Testis (tissue), 3 donors: ENCODE results near the gene TIMMDC1. TPM values are rescaled to one million over a fixed set of nuclear protein-coding genes. Genes with fewer than 3 reads are reported as not detected.
"Not testable (repeated sequence)": the region's sequence is repeated elsewhere in the genome, so short reads cannot be mapped to it uniquely, and the experiment has no call there.

Experiments
- DNase-seq: peaks from one replicate; pipeline ENCODE4 v3.0.0-alpha.2; 2019
- H3K27ac ChIP-seq, 2 donors: fragments of 200-600 bp; sonication (generic); one replicate each; pipeline ENCODE4 v1.5.1; 2019
- H3K27me3 ChIP-seq: fragments of 200-600 bp; sonication (generic); one replicate; pipeline ENCODE4 v1.5.1; 2019
- H3K36me3 ChIP-seq: fragments of 200-600 bp; sonication (generic); one replicate; pipeline ENCODE4 v1.5.1; 2017; ENCODE audit warnings: low read depth; ENCODE audit errors: missing control alignments
- H3K4me1 ChIP-seq: fragments of 200-600 bp; sonication (generic); one replicate; pipeline ENCODE4 v1.5.1; 2019
- H3K4me3 ChIP-seq, 2 donors: fragments of 200-600 bp; sonication (generic); one replicate each; pipeline ENCODE4 v1.5.1; 2017 to 2019
- H3K9me3 ChIP-seq: fragments of 200-600 bp; sonication (generic); one replicate; pipeline ENCODE4 v1.5.1; 2017
- POLR2A ChIP-seq: fragments of 450-650 bp; IDR thresholded peaks from one replicate; pipeline ENCODE4 v1.6.1; 2017; ENCODE audit warnings: antibody characterized with exemption, mild to moderate bottlenecking, moderate library complexity
- WGBS, 2 donors: methylation state at CpG; one replicate each; pipeline ENCODE4 v1.1.5; 2018; 5-methylcytosine and 5-hydroxymethylcytosine counted together
- intact Hi-C: fragments of 100-400 bp; cut with DNase I; formaldehyde crosslinking; loops from one replicate; pipeline ENCODE4 v1.15.1; 2023; ENCODE audit warnings: low total_unique reads
- polyA plus RNA-seq: library from polyadenylated mRNA; stranded (reverse); fragments of 350-450 nt; fragmentation: Illumina TruSeq; extraction: RNeasy Lipid Tissue Mini Kit (QIAGEN cat#74804); gene quantifications from one replicate; pipeline ENCODE4 v1.2.3, GENCODE V29; 2014; ENCODE audit warnings: low read depth, low replicate concordance; ENCODE audit not compliant: insufficient read depth
- total RNA-seq, 2 donors: library from RNA; depleted of rRNA; stranded (reverse); fragments of >200 nt; gene quantifications; one replicate each; pipeline ENCODE4 v1.2.3, GENCODE V29; 2016
- TF ChIP-seq, protein P1 (sequence below), 3 experiments: fragments of 450-650 bp in 2 of 3; fragments of 200-600 bp in 1 of 3; sonication (generic) in 1 of 3; IDR thresholded peaks; one replicate each; pipeline ENCODE4 v1.5.1; 2016 to 2019; ENCODE audit warnings: antibody characterized with exemption in 3 of 3, mild to moderate bottlenecking in 2 of 3, moderate library complexity in 1 of 3

Gene TIMMDC1
- total and polyA plus RNA-seq, 3 donors from 2014 or later: 70.9 to 109 (median 81.4) TPM

DNA sequence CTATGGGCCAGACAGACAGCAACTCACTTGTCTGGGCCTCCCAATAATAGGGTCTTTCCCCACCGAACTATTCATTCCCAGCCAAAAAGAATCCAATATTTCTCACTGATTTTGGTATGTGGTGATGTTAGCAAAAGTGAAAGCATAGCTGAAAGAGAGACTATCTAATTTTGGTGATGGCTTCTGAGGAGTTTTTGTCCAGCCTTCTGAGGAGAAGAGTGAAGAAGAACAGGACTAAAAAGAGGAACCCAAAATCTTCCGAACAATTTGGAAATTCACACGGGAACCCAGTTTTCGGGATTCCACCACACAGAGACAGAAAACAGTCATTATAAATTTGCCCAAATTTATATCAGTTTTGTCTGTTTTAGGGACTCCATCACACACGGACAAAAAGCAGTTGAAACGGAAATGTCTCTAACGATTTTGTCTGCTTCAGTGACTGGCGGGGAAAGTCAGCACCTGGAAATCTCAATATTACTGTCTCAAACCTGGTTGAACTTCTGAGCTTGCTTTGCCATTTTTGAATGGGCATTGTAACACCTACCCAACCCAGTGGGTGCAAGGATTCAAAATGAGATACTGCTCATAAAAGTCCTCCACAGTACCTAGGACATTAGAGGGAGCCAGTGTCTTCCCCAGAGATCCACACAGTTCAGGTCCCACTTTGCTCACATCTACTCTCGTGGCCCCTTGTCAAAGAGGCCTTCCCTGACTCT lies 52.0 kb downstream of the TIMMDC1 start:
- TF ChIP-seq POLR2A: no peak
- TF ChIP-seq, protein P1, sequence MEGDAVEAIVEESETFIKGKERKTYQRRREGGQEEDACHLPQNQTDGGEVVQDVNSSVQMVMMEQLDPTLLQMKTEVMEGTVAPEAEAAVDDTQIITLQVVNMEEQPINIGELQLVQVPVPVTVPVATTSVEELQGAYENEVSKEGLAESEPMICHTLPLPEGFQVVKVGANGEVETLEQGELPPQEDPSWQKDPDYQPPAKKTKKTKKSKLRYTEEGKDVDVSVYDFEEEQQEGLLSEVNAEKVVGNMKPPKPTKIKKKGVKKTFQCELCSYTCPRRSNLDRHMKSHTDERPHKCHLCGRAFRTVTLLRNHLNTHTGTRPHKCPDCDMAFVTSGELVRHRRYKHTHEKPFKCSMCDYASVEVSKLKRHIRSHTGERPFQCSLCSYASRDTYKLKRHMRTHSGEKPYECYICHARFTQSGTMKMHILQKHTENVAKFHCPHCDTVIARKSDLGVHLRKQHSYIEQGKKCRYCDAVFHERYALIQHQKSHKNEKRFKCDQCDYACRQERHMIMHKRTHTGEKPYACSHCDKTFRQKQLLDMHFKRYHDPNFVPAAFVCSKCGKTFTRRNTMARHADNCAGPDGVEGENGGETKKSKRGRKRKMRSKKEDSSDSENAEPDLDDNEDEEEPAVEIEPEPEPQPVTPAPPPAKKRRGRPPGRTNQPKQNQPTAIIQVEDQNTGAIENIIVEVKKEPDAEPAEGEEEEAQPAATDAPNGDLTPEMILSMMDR (IDR thresholded peaks at IDR 0.05): no peak
- Histone ChIP-seq H3K9me3 (no peaks in the 10 kb centered on the region), H3K4me3 (no peak overlapping the region), H3K27ac (no peak overlapping the region), H3K27me3 (no peaks in the 10 kb centered on the region), H3K4me1 (no peaks in the 10 kb centered on the region), H3K36me3 (no peaks in the 10 kb centered on the region)
- intact Hi-C loops: no loop called here
- no peak for DNase-seq
- WGBS, 2 donors: 92 to 95% methylated on average over 9 of the region's 9 CpGs

DNA sequence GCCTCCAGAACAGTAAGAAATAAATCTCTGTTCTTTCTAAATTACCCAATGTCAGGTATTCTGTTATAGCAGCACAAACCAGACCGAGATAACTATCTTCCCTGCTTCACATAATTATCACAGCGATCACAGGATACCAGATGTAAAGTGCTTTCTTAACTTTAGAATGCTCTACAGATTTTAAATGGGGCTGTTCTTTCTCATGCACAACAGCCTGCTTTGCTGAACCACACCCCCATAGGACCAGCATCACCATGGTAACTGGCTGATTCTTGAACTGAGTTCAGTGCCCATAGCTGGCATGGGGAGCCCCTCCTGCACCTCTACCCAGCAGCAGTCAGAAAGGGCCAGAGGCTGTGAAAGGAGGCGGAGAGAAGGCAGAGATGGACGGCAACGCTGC lies 53.3 kb downstream of the TIMMDC1 start:
- WGBS, 2 donors: 63 to 68% methylated on average over 5 of the region's 5 CpGs
- no peaks in the 10 kb centered on the region for H3K9me3 ChIP-seq
- intact Hi-C loops: no loop called here
- no peaks in the 10 kb centered on the region for H3K27me3 ChIP-seq
- DNase-seq: no peak
- H3K36me3 ChIP-seq: no peaks in the 10 kb centered on the region
- H3K4me1 ChIP-seq: no peaks in the 10 kb centered on the region
- no peak overlapping the region for H3K27ac ChIP-seq
- TF ChIP-seq, protein P1 (IDR thresholded peaks at IDR 0.05): no peak
- TF ChIP-seq POLR2A: no peak
- no peak overlapping the region for H3K4me3 ChIP-seq

DNA sequence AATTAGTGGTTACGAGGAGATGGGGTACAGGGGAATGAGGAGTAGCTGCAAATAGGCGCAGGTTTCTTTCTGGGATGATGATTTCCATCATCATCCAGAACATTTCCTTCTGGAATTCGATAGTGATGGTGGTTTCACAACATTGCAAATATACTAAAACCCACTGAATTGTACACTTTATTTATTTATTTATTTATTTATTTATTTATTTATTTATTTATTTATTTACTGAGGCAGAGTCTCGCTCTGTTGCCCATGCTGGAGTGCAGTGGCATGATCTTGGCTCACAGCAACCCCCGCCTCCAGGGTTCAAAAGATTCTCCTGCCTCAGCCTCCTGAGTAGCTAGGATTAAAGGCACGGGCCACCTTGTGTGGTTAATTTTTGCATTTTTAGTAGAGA lies 54.6 kb downstream of the TIMMDC1 start:
- intact Hi-C loops, H3K4me3 ChIP-seq, H3K4me1 ChIP-seq, DNase-seq, H3K27me3 ChIP-seq, H3K36me3 ChIP-seq, H3K27ac ChIP-seq, H3K9me3 ChIP-seq: not testable (repeated sequence)
- WGBS, 2 donors: 86 to 87% methylated on average over 6 of the region's 6 CpGs

DNA sequence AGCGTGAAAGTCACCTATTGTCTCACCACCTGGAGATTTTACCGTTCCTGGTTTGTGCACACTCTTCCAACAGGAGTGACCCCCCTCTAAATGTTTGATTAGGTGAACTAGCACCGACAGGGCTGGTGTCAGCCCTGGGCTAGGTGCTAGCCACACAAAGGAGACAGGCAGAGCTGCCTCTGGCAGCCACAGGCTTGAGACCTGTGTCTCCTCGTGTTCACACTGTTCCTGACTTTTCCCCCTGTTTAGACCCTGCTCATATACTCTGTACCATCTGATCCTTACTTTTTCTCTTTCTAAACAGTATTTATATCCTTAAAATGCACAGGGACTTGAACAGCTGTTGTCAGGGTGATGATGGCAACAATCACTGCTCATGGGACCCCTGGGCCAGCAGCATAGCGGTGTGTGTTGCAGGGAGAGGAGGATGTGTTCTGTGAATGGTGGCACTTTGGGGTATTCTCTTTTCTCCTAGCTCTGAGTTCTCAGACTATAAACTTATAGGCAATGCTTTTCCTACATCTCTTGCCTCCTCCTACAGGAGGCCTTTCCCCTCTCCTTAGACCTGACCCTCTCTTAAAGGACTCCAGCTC lies 55.6 kb downstream of the TIMMDC1 start:
- DNase-seq: no peak
- TF ChIP-seq, protein P1 (IDR thresholded peaks at IDR 0.05): no peak
- no peak for TF ChIP-seq POLR2A

DNA sequence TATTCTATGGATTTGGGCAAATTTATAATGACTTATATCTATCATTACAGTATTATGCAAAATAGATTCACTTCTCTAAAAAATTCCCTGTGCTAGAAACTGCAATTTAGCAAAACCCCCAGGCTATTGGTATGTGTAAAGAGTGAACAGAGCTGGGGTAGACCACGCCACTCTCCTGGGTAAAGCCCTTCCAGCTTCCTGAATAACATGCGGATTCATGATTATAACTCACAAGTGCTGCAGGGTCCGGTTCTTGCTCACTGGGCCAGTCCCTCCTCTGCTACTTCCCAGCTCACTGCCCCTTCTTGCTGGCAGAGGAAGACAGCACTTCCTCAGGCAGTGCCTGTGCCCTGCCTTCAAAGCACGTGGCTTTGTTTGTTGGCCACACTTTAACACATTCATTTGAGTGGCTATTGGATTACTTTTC lies 57.0 kb downstream of the TIMMDC1 start:
- intact Hi-C loops: no loop called here
- 78 to 79% methylated on average over 4 of the region's 4 CpGs for WGBS, 2 donors
- no peak overlapping the region for H3K27ac ChIP-seq

More for the DNA sequence above, 55.6 kb downstream of the TIMMDC1 start:
- intact Hi-C loops: no loop called here
- Histone ChIP-seq H3K4me1 (no peaks in the 10 kb centered on the region), H3K36me3 (no peaks in the 10 kb centered on the region), H3K9me3 (no peaks in the 10 kb centered on the region), H3K27me3 (no peaks in the 10 kb centered on the region), H3K4me3 (no peak overlapping the region), H3K27ac (no peak overlapping the region)
- 67 to 74% methylated on average over 5 of the region's 5 CpGs for WGBS, 2 donors

More for the DNA sequence above, 57.0 kb downstream of the TIMMDC1 start:
- Histone ChIP-seq H3K27me3 (no peaks in the 10 kb centered on the region), H3K9me3 (no peaks in the 10 kb centered on the region), H3K4me3 (no peak overlapping the region), H3K4me1 (no peaks in the 10 kb centered on the region), H3K36me3 (no peaks in the 10 kb centered on the region)
- TF ChIP-seq, protein P1 (IDR thresholded peaks at IDR 0.05): no peak
- no peak for TF ChIP-seq POLR2A
- DNase-seq: no peak
